PC-3 (cell line): Measurements from ENCODE around the gene GALNT10.

Experiments used
- CTCF ChIP-seq: fragments of 300-600 bp; sonication (generic); conservative IDR thresholded peaks from 2 replicates; pipeline ENCODE4 v1.5.1; 2017; ENCODE audit warnings: antibody characterized with exemption, low read depth, mild to moderate bottlenecking, low read length
- EZH2 ChIP-seq: fragments of 300-600 bp; sonication (generic); IDR thresholded peaks from one replicate; pipeline ENCODE4 v1.6.1; 2017; ENCODE audit warnings: antibody characterized with exemption, mild to moderate bottlenecking, low read length; ENCODE audit not compliant: unreplicated experiment
- EZH2phosphoT487 ChIP-seq: fragments of 300-600 bp; sonication (generic); IDR thresholded peaks from 2 replicates; pipeline ENCODE4 v1.6.1; 2018; ENCODE audit warnings: mild to moderate bottlenecking, antibody characterized with exemption, low read length, borderline replicate concordance

GRCh38 chr5:154313360-154314017, 123.0 kb downstream of the GALNT10 start:
- TF ChIP-seq CTCF (no peak), EZH2phosphoT487 (no peak), EZH2 (no peak)
